GM06990 (cell line): ENCODE measurements around the gene SNAP47.
A peak's percentile ranks its signal among the peaks of the same experiment; 100 is the strongest.

Experiments
- DNase-seq: peaks from one replicate; pipeline ENCODE4 v3.0.0-alpha.2; 2011; ENCODE audit not compliant: insufficient read length; ENCODE audit errors: extremely low read depth
- H3K27me3 ChIP-seq: replicated peaks from 2 replicates; pipeline ENCODE4 v1.6.0; 2011; ENCODE audit warnings: low read length; ENCODE audit not compliant: control insufficient read depth, insufficient read depth
- H3K36me3 ChIP-seq: 2 replicates; pipeline ENCODE4 v1.5.1; 2011; ENCODE audit warnings: low read length; ENCODE audit not compliant: control insufficient read depth, insufficient read depth
- H3K4me3 ChIP-seq: replicated peaks from 2 replicates; pipeline ENCODE4 v1.5.1; 2011; ENCODE audit warnings: low read depth, mild to moderate bottlenecking, control low read depth, low read length
- CTCF ChIP-seq: IDR thresholded peaks from 2 replicates; pipeline ENCODE4 v1.5.1; 2011; ENCODE audit warnings: low read length, control low read depth, mild to moderate bottlenecking, inconsistent platforms; ENCODE audit not compliant: insufficient read depth, poor library complexity, severe bottlenecking

The SNAP47 gene

GRCh38 chr1:227781314-227781930, 46.2 kb downstream of the SNAP47 start:
- Histone ChIP-seq H3K4me3 (no peak overlapping the region), H3K27me3 (no peaks in the 10 kb centered on the region), H3K36me3 (peaks cover 5% of the 10 kb centered on the region)
- DNase-seq: no peak
- no peak for TF ChIP-seq CTCF

- peaks cover 5% of the 10 kb centered on the region for H3K36me3 ChIP-seq
- H3K4me3 ChIP-seq: no peak overlapping the region
- H3K27me3 ChIP-seq: no peaks in the 10 kb centered on the region
- no peak for DNase-seq
- TF ChIP-seq CTCF: no peak
Observed at GRCh38 chr1:227782226-227782625, 47.0 kb downstream of the SNAP47 start.

GRCh38 chr1:227785094-227785804, 50.0 kb downstream of the SNAP47 start:
- Histone ChIP-seq H3K4me3 (no peak overlapping the region), H3K27me3 (no peaks in the 10 kb centered on the region), H3K36me3 (peaks cover 5% of the 10 kb centered on the region)
- TF ChIP-seq CTCF: no peak
- DNase-seq: no peak

- Histone ChIP-seq H3K36me3 (peaks cover 1% of the 10 kb centered on the region; the same call in 1 of the 2 replicates), H3K4me3 (no peak overlapping the region), H3K27me3 (no peaks in the 10 kb centered on the region)
- no peak for TF ChIP-seq CTCF
- no peak for DNase-seq
Observed at GRCh38 chr1:227785805-227786671, 50.8 kb downstream of the SNAP47 start.

GRCh38 chr1:227786673-227787512, 51.7 kb downstream of the SNAP47 start:
- Histone ChIP-seq H3K36me3 (no peaks in the 10 kb centered on the region), H3K4me3 (peak overlapping the region; percentile 66), H3K27me3 (no peaks in the 10 kb centered on the region)
- TF ChIP-seq CTCF: no peak
- no peak for DNase-seq
